HepG2 (cell line): ENCODE data around the gene SLC36A1. TPM values are rescaled to one million over a fixed set of nuclear protein-coding genes. Genes with fewer than 3 reads are reported as not detected.
A peak's percentile ranks its signal among the peaks of the same experiment; 100 is the strongest.

Source experiments
- BORCS8-MEF2B ChIP-seq: sonication (generic); formaldehyde crosslinking; IDR thresholded peaks from 2 replicates; pipeline ENCODE4 v1.8.0; 2022; ENCODE audit warnings: mild to moderate bottlenecking, missing genetic modification reagents
- CEBPG ChIP-seq: IDR thresholded peaks from 2 replicates; pipeline ENCODE4 v1.6.1; 2016
- DPF2 ChIP-seq: sonication (generic); formaldehyde crosslinking; IDR thresholded peaks from 2 replicates; pipeline ENCODE4 v1.4.0; 2020; ENCODE audit warnings: mild to moderate bottlenecking, low read depth, missing genetic modification reagents, borderline replicate concordance
- ETV6 ChIP-seq: sonication (generic); formaldehyde crosslinking; conservative IDR thresholded peaks from 2 replicates; pipeline ENCODE4 v1.4.0; 2020; ENCODE audit warnings: missing genetic modification reagents
- FOXP1 ChIP-seq, 2 experiments: fragments of 450-650 bp in 1 of 2; IDR thresholded peaks; 2 replicates each; pipeline ENCODE4 v1.6.1; 2017 to 2018; ENCODE audit warnings: antibody characterized with exemption in 1 of 2
- KLF13 ChIP-seq: sonication (generic); formaldehyde crosslinking; IDR thresholded peaks from 2 replicates; pipeline ENCODE4 v1.4.0; 2020; ENCODE audit warnings: mild to moderate bottlenecking, missing genetic modification reagents
- MAF1 ChIP-seq: sonication (generic); formaldehyde crosslinking; IDR thresholded peaks from 2 replicates; pipeline ENCODE4 v1.5.0; 2020; ENCODE audit warnings: missing genetic modification reagents, borderline replicate concordance
- MTF1 ChIP-seq: sonication (generic); formaldehyde crosslinking; IDR thresholded peaks from 2 replicates; pipeline ENCODE4 v1.5.0; 2020; ENCODE audit warnings: missing genetic modification reagents
- NCOA1 ChIP-seq: sonication (generic); formaldehyde crosslinking; IDR thresholded peaks from 2 replicates; pipeline ENCODE4 v1.9.0; 2021; ENCODE audit warnings: missing genetic modification reagents
- NONO ChIP-seq, 2 experiments: fragments of 450-650 bp in 1 of 2; sonication (generic) in 1 of 2; formaldehyde crosslinking in 1 of 2; IDR thresholded peaks in 1 of 2; conservative IDR thresholded peaks in 1 of 2; 2 replicates each; pipeline versions ENCODE4 v1.6.1 to v1.8.0; 2017 to 2022; ENCODE audit warnings: mild to moderate bottlenecking in 1 of 2, missing genetic modification reagents in 1 of 2, moderate library complexity in 1 of 2
- REL ChIP-seq: sonication (generic); formaldehyde crosslinking; conservative IDR thresholded peaks from 2 replicates; pipeline ENCODE4 v1.8.0; 2022; ENCODE audit warnings: mild to moderate bottlenecking, missing genetic modification reagents, moderate library complexity
- SALL2 ChIP-seq: sonication (generic); formaldehyde crosslinking; IDR thresholded peaks from 2 replicates; pipeline ENCODE4 v1.8.1; 2023; ENCODE audit warnings: mild to moderate bottlenecking, missing genetic modification reagents, inconsistent platforms
- SP1 ChIP-seq, 2 experiments: fragments of 450-650 bp in 1 of 2; sonication (generic) in 1 of 2; formaldehyde crosslinking in 1 of 2; IDR thresholded peaks; 2 replicates each; pipeline versions ENCODE4 v1.4.0 to v1.6.1; 2016 to 2020; ENCODE audit warnings: missing genetic modification reagents in 1 of 2
- THYN1 ChIP-seq: sonication (generic); formaldehyde crosslinking; IDR thresholded peaks from 2 replicates; pipeline ENCODE4 v1.8.1; 2023; ENCODE audit warnings: low read depth, mild to moderate bottlenecking, moderate library complexity, missing genetic modification reagents, borderline replicate concordance
- ZFAT ChIP-seq: sonication (generic); formaldehyde crosslinking; conservative IDR thresholded peaks from 2 replicates; pipeline ENCODE4 v1.8.1; 2023; ENCODE audit warnings: missing genetic modification reagents, inconsistent platforms
- ZFP62 ChIP-seq: sonication (generic); formaldehyde crosslinking; IDR thresholded peaks from 2 replicates; pipeline ENCODE4 v1.4.0; 2020; ENCODE audit warnings: missing genetic modification reagents
- ZNF768 ChIP-seq: sonication (generic); formaldehyde crosslinking; IDR thresholded peaks from 2 replicates; pipeline ENCODE4 v1.4.0; 2020; ENCODE audit warnings: missing genetic modification reagents
- ZNF792 ChIP-seq: IDR thresholded peaks from 2 replicates; pipeline ENCODE4 v1.6.1; 2016
- ZZZ3 ChIP-seq: sonication (generic); formaldehyde crosslinking; IDR thresholded peaks from 2 replicates; pipeline ENCODE4 v1.4.0; 2020; ENCODE audit warnings: missing genetic modification reagents, mild to moderate bottlenecking, borderline replicate concordance
- polyA plus RNA-seq, 8 experiments: library from polyadenylated mRNA; depleted of rRNA in 3 of 8; stranded (reverse) in 7 of 8; unstranded in 1 of 8; fragments of >200 nt; fragmentation: Illumina TruSeq in 4 of 8; extraction: Trizol in 4 of 8; gene quantifications; 2 replicates each; pipeline versions ENCODE4 v1.2.1 to v1.2.3, GENCODE V29; 2011 to 2016; ENCODE audit warnings: low read depth in 4 of 8, missing spikeins in 1 of 8, mixed read lengths in 1 of 8; ENCODE audit not compliant: insufficient read depth in 1 of 8
- total RNA-seq, 5 experiments: library from RNA; depleted of rRNA; stranded (reverse); fragments of >200 nt; fragmentation: Illumina TruSeq; extraction: Trizol; gene quantifications; 2 replicates each; pipeline ENCODE4 v1.2.3, GENCODE V29; 2016; ENCODE audit warnings: low read depth in 1 of 5
- TF ChIP-seq, protein P1 (sequence below): sonication (generic); formaldehyde crosslinking; IDR thresholded peaks from 2 replicates; pipeline ENCODE4 v1.4.0; 2020; ENCODE audit warnings: missing genetic modification reagents, borderline replicate concordance
- TF ChIP-seq, protein P2 (sequence below): fragments of 450-650 bp; IDR thresholded peaks from 2 replicates; pipeline ENCODE4 v1.6.1; 2017
- TF ChIP-seq, protein P3 (sequence below): sonication (generic); formaldehyde crosslinking; IDR thresholded peaks from 2 replicates; pipeline ENCODE4 v1.5.0; 2020; ENCODE audit warnings: mild to moderate bottlenecking, missing genetic modification reagents, moderate library complexity
- TF ChIP-seq, protein P4 (sequence below): sonication (generic); formaldehyde crosslinking; IDR thresholded peaks from 2 replicates; pipeline ENCODE4 v1.4.0; 2020; ENCODE audit warnings: mild to moderate bottlenecking, missing genetic modification reagents

Gene SLC36A1
- total and polyA plus RNA-seq, 2 of the 13 experiments (the other 11 are each of a cell fraction or from before 2014, with no cell fraction given) = 8.0 to 8.9 TPM

DNA sequence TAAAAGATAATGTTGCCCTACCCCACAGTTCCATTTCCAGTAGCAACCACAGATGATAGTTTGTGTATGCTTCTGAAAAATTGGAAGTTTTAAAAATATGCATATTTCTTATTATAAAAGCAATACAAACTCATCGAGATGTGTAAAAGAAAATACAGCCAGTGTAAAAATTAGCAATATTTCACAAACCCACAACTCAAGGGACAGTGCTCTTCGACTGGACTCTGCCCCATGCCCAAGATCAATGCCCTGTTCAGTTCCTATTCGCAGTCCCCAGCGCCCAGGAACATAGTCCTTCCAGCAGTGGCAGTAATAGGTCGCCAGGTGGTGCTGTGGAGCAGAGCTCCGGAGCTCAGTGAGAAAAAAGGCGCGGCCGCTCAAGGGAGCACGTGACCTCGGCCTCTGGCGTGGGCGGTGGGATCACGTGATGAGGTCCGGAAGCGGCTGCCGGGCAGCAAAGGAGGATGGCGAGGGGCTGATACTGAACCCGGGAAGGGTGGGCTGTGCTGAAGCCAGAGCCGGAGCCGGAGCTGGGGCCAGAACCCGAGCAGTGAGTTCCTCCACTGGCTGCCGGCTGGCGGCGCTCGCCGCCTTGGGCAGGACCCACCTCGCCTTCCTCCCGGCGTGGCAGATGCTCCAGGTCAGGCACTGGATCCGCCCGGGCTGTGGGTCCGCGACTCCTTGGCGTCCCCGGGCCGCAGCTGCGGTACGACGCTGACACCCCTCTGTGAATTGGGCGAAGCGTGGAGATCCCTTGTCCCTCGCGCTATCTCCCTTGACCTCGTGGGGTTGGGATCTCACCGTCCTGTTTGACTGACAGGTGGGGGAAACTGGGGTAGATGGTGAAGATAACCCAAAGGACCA, at the start of gene SLC36A1 (continued):
- TF ChIP-seq, protein P1, sequence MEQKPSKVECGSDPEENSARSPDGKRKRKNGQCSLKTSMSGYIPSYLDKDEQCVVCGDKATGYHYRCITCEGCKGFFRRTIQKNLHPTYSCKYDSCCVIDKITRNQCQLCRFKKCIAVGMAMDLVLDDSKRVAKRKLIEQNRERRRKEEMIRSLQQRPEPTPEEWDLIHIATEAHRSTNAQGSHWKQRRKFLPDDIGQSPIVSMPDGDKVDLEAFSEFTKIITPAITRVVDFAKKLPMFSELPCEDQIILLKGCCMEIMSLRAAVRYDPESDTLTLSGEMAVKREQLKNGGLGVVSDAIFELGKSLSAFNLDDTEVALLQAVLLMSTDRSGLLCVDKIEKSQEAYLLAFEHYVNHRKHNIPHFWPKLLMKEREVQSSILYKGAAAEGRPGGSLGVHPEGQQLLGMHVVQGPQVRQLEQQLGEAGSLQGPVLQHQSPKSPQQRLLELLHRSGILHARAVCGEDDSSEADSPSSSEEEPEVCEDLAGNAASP = peak; percentile 36; the same call in 1 of the 2 replicates
- TF ChIP-seq, protein P2, sequence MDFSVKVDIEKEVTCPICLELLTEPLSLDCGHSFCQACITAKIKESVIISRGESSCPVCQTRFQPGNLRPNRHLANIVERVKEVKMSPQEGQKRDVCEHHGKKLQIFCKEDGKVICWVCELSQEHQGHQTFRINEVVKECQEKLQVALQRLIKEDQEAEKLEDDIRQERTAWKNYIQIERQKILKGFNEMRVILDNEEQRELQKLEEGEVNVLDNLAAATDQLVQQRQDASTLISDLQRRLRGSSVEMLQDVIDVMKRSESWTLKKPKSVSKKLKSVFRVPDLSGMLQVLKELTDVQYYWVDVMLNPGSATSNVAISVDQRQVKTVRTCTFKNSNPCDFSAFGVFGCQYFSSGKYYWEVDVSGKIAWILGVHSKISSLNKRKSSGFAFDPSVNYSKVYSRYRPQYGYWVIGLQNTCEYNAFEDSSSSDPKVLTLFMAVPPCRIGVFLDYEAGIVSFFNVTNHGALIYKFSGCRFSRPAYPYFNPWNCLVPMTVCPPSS = no peak
- TF ChIP-seq SALL2 (peak; percentile 76; the same call in 1 of the 2 replicates), ZNF792 (CRISPR knock-in tag) (peak; percentile 93), REL (0 out of 2 replicates have a peak, but pooled peaks have one; percentile 66), FOXP1 (IDR thresholded peaks at IDR 0.05) (no peak), FOXP1 (CRISPR knock-in tag; IDR thresholded peaks at IDR 0.05) (no peak), ZFP62 (no peak), MAF1 (CRISPR knock-in tag) (peak; percentile 78; the same call in 1 of the 2 replicates), CEBPG (CRISPR knock-in tag) (no peak), BORCS8-MEF2B (CRISPR knock-in tag) (peak; percentile 82; the same call in 1 of the 2 replicates), ZZZ3 (CRISPR knock-in tag) (no peak; the same call in 1 of the 2 replicates), ZFAT (CRISPR knock-in tag) (no peak), THYN1 (CRISPR knock-in tag) (no peak), ZNF768 (CRISPR knock-in tag) (no peak), MTF1 (CRISPR knock-in tag) (no peak), NONO (IDR thresholded peaks at IDR 0.05) (no peak), NONO (CRISPR knock-in tag; conservative IDR thresholded peaks at IDR 0.05) (peak; percentile 89), KLF13 (CRISPR knock-in tag) (0 out of 2 replicates have a peak, but pooled peaks have one; percentile 45), ETV6 (CRISPR knock-in tag) (no peak), DPF2 (CRISPR knock-in tag) (no peak; the same call in 1 of the 2 replicates), SP1 (IDR thresholded peaks at IDR 0.05) (no peak), SP1 (CRISPR knock-in tag; IDR thresholded peaks at IDR 0.05) (peak; percentile 46; the same call in 1 of the 2 replicates), NCOA1 (CRISPR knock-in tag) (0 out of 2 replicates have a peak, but pooled peaks have one; percentile 27)
- TF ChIP-seq, protein P3, sequence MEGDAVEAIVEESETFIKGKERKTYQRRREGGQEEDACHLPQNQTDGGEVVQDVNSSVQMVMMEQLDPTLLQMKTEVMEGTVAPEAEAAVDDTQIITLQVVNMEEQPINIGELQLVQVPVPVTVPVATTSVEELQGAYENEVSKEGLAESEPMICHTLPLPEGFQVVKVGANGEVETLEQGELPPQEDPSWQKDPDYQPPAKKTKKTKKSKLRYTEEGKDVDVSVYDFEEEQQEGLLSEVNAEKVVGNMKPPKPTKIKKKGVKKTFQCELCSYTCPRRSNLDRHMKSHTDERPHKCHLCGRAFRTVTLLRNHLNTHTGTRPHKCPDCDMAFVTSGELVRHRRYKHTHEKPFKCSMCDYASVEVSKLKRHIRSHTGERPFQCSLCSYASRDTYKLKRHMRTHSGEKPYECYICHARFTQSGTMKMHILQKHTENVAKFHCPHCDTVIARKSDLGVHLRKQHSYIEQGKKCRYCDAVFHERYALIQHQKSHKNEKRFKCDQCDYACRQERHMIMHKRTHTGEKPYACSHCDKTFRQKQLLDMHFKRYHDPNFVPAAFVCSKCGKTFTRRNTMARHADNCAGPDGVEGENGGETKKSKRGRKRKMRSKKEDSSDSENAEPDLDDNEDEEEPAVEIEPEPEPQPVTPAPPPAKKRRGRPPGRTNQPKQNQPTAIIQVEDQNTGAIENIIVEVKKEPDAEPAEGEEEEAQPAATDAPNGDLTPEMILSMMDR (CRISPR knock-in tag) = peak; percentile 96
- TF ChIP-seq, protein P4, sequence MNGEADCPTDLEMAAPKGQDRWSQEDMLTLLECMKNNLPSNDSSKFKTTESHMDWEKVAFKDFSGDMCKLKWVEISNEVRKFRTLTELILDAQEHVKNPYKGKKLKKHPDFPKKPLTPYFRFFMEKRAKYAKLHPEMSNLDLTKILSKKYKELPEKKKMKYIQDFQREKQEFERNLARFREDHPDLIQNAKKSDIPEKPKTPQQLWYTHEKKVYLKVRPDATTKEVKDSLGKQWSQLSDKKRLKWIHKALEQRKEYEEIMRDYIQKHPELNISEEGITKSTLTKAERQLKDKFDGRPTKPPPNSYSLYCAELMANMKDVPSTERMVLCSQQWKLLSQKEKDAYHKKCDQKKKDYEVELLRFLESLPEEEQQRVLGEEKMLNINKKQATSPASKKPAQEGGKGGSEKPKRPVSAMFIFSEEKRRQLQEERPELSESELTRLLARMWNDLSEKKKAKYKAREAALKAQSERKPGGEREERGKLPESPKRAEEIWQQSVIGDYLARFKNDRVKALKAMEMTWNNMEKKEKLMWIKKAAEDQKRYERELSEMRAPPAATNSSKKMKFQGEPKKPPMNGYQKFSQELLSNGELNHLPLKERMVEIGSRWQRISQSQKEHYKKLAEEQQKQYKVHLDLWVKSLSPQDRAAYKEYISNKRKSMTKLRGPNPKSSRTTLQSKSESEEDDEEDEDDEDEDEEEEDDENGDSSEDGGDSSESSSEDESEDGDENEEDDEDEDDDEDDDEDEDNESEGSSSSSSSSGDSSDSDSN (CRISPR knock-in tag) = peak; percentile 76; the same call in 1 of the 2 replicates
